ENCODE measurements around the gene SPATA31C1.
"Not testable (repeated sequence)": the region's sequence is repeated elsewhere in the genome, so short reads cannot be mapped to it uniquely, and the experiment has no call there.

Gene SPATA31C1

DNA sequence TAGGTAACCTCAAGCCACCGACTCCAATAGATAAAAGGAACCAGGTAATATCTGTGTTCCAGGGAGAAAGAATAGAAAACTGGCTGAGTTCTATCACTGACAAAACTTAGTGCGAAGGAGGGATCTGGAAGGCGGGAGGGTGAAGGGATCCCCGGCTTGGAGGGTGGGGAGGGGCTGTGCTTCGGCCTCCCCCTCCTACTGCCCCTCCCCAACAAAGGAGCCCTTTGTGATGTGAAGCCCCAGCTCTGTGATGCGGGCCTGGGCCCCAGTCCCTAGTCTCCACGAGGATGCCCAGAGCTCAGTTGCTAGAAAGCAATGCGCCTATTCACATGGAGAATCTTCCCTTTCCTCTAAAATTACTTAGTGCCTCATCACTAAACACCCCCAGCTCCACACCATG, at the start of gene SPATA31C1:
Gene SPATA31C1, plus strand, starts transcription at position 301 of the 400 bp plus-strand sequence.
- not testable (repeated sequence) for H3K9ac ChIP-seq (ENCODE audit: low read length); H3K27me3 ChIP-seq (ENCODE audit: low read length); H3K36me3 ChIP-seq (ENCODE audit: low read length); H3K4me2 ChIP-seq (ENCODE audit: low read depth, low read length, poor library complexity, severe bottlenecking); H3K4me3 ChIP-seq (ENCODE audit: insufficient read depth, low read length, poor library complexity, severe bottlenecking); H4K20me1 ChIP-seq (ENCODE audit: low read depth, low read length); H3K79me2 ChIP-seq (ENCODE audit: insufficient read depth, low read length); H3F3A ChIP-seq (ENCODE audit: insufficient read depth); H3K27ac ChIP-seq (ENCODE audit: low read depth, low read length); H3K9me3 ChIP-seq (ENCODE audit: insufficient read depth, low read length); H3K9me2 ChIP-seq (replicated peaks; ENCODE audit: insufficient read depth, low read length); H2AFZ ChIP-seq (ENCODE audit: low read depth, low read length, severe bottlenecking)

DNA sequence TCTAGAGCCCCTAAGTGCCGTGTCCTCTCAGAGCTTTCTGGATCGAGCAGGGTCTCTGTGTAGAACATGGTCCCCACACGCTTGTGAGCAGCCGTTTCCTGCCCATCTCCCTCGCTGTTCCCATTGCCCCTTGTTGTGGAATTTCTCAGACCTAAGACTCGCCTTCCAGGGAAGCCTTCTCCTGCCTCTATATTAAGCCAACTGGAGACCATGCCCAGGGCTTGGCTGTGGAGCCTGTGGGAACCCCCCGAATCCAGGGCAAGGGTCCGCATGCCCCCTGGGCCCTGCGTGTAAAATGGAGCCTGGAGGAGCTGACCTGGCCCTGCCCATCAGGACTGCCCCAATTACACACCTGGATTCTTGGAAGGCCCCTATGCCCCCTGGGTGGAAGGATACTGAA, 49.6 kb upstream of the SPATA31C1 start:
- H3K9me3 ChIP-seq (ENCODE audit: insufficient read depth, low read length) = no peaks in the 10 kb centered on the region
- H3K27me3 ChIP-seq (ENCODE audit: low read length) = no peaks in the 10 kb centered on the region
- no peaks in the 10 kb centered on the region for H3F3A ChIP-seq (ENCODE audit: insufficient read depth)
- H3K79me2 ChIP-seq (ENCODE audit: insufficient read depth, low read length) = no peaks in the 10 kb centered on the region
- H4K20me1 ChIP-seq (ENCODE audit: low read depth, low read length) = no peaks in the 10 kb centered on the region
- no peak overlapping the region for H3K9ac ChIP-seq (ENCODE audit: low read length)
- TF ChIP-seq, protein P1, sequence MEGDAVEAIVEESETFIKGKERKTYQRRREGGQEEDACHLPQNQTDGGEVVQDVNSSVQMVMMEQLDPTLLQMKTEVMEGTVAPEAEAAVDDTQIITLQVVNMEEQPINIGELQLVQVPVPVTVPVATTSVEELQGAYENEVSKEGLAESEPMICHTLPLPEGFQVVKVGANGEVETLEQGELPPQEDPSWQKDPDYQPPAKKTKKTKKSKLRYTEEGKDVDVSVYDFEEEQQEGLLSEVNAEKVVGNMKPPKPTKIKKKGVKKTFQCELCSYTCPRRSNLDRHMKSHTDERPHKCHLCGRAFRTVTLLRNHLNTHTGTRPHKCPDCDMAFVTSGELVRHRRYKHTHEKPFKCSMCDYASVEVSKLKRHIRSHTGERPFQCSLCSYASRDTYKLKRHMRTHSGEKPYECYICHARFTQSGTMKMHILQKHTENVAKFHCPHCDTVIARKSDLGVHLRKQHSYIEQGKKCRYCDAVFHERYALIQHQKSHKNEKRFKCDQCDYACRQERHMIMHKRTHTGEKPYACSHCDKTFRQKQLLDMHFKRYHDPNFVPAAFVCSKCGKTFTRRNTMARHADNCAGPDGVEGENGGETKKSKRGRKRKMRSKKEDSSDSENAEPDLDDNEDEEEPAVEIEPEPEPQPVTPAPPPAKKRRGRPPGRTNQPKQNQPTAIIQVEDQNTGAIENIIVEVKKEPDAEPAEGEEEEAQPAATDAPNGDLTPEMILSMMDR (IDR thresholded peaks at IDR 0.05; ENCODE audit: insufficient read depth, low read length, poor library complexity, severe bottlenecking) = no peak
- TF ChIP-seq EZH2phosphoT487 (conservative IDR thresholded peaks at IDR 0.05; ENCODE audit: low read length) = no peak
- no peaks in the 10 kb centered on the region for H3K36me3 ChIP-seq (ENCODE audit: low read length)
- no peaks in the 10 kb centered on the region for H3K9me2 ChIP-seq (replicated peaks; ENCODE audit: insufficient read depth, low read length)
- no peak overlapping the region for H3K4me2 ChIP-seq (ENCODE audit: low read depth, low read length, poor library complexity, severe bottlenecking)
- H2AFZ ChIP-seq (ENCODE audit: low read depth, low read length, severe bottlenecking) = no peak overlapping the region
- H3K27ac ChIP-seq (ENCODE audit: low read depth, low read length) = no peak overlapping the region
- H3K4me3 ChIP-seq (ENCODE audit: insufficient read depth, low read length, poor library complexity, severe bottlenecking) = no peak overlapping the region

DNA sequence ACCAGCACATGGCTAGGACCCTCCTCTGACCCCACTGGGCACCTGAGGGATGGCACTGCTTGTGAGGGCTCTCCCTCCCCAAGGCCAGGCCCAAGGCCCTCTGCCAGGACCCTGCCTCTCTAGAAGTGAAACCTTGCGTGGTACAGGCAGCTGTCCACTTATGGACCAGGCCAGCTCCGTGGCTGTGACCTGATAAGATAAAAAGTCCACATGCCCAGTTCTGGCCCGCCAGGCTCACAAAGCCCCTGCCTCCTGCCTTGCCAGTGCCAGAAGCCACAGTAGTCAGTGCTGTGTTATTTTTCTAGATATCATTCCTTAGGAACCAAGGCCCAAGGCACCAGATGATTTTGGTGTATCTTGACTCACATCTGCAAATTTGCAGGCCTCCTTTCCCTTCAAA, 49.1 kb upstream of the SPATA31C1 start:
- no peak overlapping the region for H3K4me2 ChIP-seq (ENCODE audit: low read depth, low read length, poor library complexity, severe bottlenecking)
- no peak overlapping the region for H3K9ac ChIP-seq (ENCODE audit: low read length)
- H4K20me1 ChIP-seq (ENCODE audit: low read depth, low read length) = no peaks in the 10 kb centered on the region
- H3F3A ChIP-seq (ENCODE audit: insufficient read depth) = no peaks in the 10 kb centered on the region
- H3K27me3 ChIP-seq (ENCODE audit: low read length) = no peaks in the 10 kb centered on the region
- TF ChIP-seq, protein P1 (IDR thresholded peaks at IDR 0.05; ENCODE audit: insufficient read depth, low read length, poor library complexity, severe bottlenecking) = no peak
- TF ChIP-seq EZH2phosphoT487 (conservative IDR thresholded peaks at IDR 0.05; ENCODE audit: low read length) = no peak
- no peaks in the 10 kb centered on the region for H3K79me2 ChIP-seq (ENCODE audit: insufficient read depth, low read length)
- no peaks in the 10 kb centered on the region for H3K9me3 ChIP-seq (ENCODE audit: insufficient read depth, low read length)
- no peaks in the 10 kb centered on the region for H3K9me2 ChIP-seq (replicated peaks; ENCODE audit: insufficient read depth, low read length)
- H2AFZ ChIP-seq (ENCODE audit: low read depth, low read length, severe bottlenecking) = no peak overlapping the region
- H3K4me3 ChIP-seq (ENCODE audit: insufficient read depth, low read length, poor library complexity, severe bottlenecking) = no peak overlapping the region
- H3K36me3 ChIP-seq (ENCODE audit: low read length) = no peaks in the 10 kb centered on the region
- H3K27ac ChIP-seq (ENCODE audit: low read depth, low read length) = no peak overlapping the region

DNA sequence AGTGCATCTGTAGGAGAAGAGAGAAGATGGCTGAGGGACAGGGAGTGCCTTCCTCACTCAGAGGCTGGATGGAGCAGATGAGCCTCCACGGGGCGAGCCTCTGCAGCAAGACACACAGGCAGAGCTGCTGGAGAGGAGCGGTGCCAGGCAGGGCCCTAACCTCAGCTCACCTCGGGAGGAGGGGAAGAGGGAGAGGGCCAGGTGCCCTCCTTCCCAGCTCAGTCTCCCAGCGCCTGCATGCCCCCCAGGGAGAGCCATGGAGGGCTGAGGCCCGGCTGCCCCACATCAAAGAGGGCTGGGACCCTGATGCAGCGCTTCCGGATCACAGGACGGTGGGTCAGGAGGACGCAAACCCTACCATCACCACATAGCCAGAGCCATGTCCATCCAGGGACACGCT, 48.7 kb upstream of the SPATA31C1 start:
- no peaks in the 10 kb centered on the region for H3K36me3 ChIP-seq (ENCODE audit: low read length)
- H3K27me3 ChIP-seq (ENCODE audit: low read length) = no peaks in the 10 kb centered on the region
- no peaks in the 10 kb centered on the region for H3K9me3 ChIP-seq (ENCODE audit: insufficient read depth, low read length)
- H3K9ac ChIP-seq (ENCODE audit: low read length) = no peak overlapping the region
- no peak overlapping the region for H3K4me2 ChIP-seq (ENCODE audit: low read depth, low read length, poor library complexity, severe bottlenecking)
- no peaks in the 10 kb centered on the region for H4K20me1 ChIP-seq (ENCODE audit: low read depth, low read length)
- no peaks in the 10 kb centered on the region for H3K9me2 ChIP-seq (replicated peaks; ENCODE audit: insufficient read depth, low read length)
- no peak overlapping the region for H2AFZ ChIP-seq (ENCODE audit: low read depth, low read length, severe bottlenecking)
- no peak overlapping the region for H3K27ac ChIP-seq (ENCODE audit: low read depth, low read length)
- no peak for TF ChIP-seq EZH2phosphoT487 (conservative IDR thresholded peaks at IDR 0.05; ENCODE audit: low read length)
- TF ChIP-seq, protein P1 (IDR thresholded peaks at IDR 0.05; ENCODE audit: insufficient read depth, low read length, poor library complexity, severe bottlenecking) = no peak
- no peak overlapping the region for H3K4me3 ChIP-seq (ENCODE audit: insufficient read depth, low read length, poor library complexity, severe bottlenecking)
- no peaks in the 10 kb centered on the region for H3K79me2 ChIP-seq (ENCODE audit: insufficient read depth, low read length)
- H3F3A ChIP-seq (ENCODE audit: insufficient read depth) = no peaks in the 10 kb centered on the region
